K562 (cell line): ENCODE results near the gene TAF8.
A peak's percentile ranks its signal among the peaks of the same experiment; 100 is the strongest.

Source experiments
- BRCA1 ChIP-seq, 2 experiments: fragments of 450-650 bp in 1 of 2; sonication (generic) in 1 of 2; formaldehyde crosslinking in 1 of 2; IDR thresholded peaks; 2 replicates each; pipeline versions ENCODE4 v1.5.0 to v1.6.1; 2017 to 2020; ENCODE audit warnings: mild to moderate bottlenecking in 1 of 2, missing genetic modification reagents in 1 of 2
- CBX8 ChIP-seq: fragments of 200-600 bp; sonication (generic); IDR thresholded peaks from 2 replicates; pipeline ENCODE4 v1.6.1; 2012; ENCODE audit warnings: borderline replicate concordance, mixed run types, low read depth, mild to moderate bottlenecking, moderate library complexity, mixed read lengths, low read length, control low read depth, inconsistent platforms; ENCODE audit not compliant: poor library complexity, severe bottlenecking; ENCODE audit errors: extremely low read depth
- CTCF ChIP-seq, 3 experiments: IDR thresholded peaks in 2 of 3; conservative IDR thresholded peaks in 1 of 3; 2 replicates each; pipeline ENCODE4 v1.5.1; 2011 to 2012; ENCODE audit warnings: low read length in 3 of 3, mild to moderate bottlenecking in 3 of 3, control low read depth in 2 of 3, improper control_type of control experiment in 1 of 3, inconsistent platforms in 1 of 3, low read depth in 1 of 3, mixed read lengths in 1 of 3, moderate library complexity in 1 of 3; ENCODE audit not compliant: insufficient read depth in 2 of 3
- POLR2AphosphoS2 ChIP-seq: IDR thresholded peaks from 2 replicates; pipeline ENCODE4 v1.6.1; 2012; ENCODE audit warnings: low read length, improper control_type of control experiment
- RNF219 ChIP-seq: fragments of 250-450 bp; sonication (Bioruptor Pico); IDR thresholded peaks from 2 replicates; pipeline ENCODE4 v1.5.0; 2022; ENCODE audit warnings: mild to moderate bottlenecking

GRCh38 chr6:42105156-42105648 is 54.9 kb downstream of the TAF8 start:
- no peak for TF ChIP-seq POLR2AphosphoS2
- peak in 1 of 3 experiments; percentile 10; a peak in 1 of 6 replicates for TF ChIP-seq CTCF (IDR thresholded peaks at IDR 0.05 in 2 of 3, conservative IDR thresholded peaks at IDR 0.05 in 1 of 3; ENCODE audit: insufficient read depth in 2 of 3, low read depth in 1 of 3, low read length in 3 of 3)
- TF ChIP-seq RNF219 = no peak
- TF ChIP-seq BRCA1 (IDR thresholded peaks at IDR 0.05) = no peak
- no peak for TF ChIP-seq BRCA1 (CRISPR knock-in tag; IDR thresholded peaks at IDR 0.05)
- TF ChIP-seq CBX8 = no peak
